ENCODE data around the gene CCNB3.
A peak's percentile ranks its signal among the peaks of the same experiment; 100 is the strongest.

The CCNB3 gene

GRCh38 chrX:50204364-50204899 is at the start of gene CCNB3:
TSS of gene CCNB3 (plus strand) at chrX:50204765. CDS start at chrX:50285164, 80,399 bp downstream.
- H3K4me3 ChIP-seq (ENCODE audit: low read depth, low read length): peak within 1 kb of the TSS; percentile 37

GRCh38 chrX:50157545-50158135 is 46.9 kb upstream of the CCNB3 start:
- no peak for DNase-seq (ENCODE audit: low read depth, low spot score)
- no peak for TF ChIP-seq CTCF (IDR thresholded peaks at IDR 0.05; ENCODE audit: insufficient read depth, low read length, missing control alignments)
- H3K4me3 ChIP-seq (ENCODE audit: low read depth, low read length): no peak overlapping the region
- POLR2A ChIA-PET: no interaction called here
- CTCF ChIA-PET: no interaction called here

More at GRCh38 chrX:50204364-50204899, at the start of gene CCNB3:
- DNase-seq (ENCODE audit: low read depth, low spot score): no peak
- TF ChIP-seq CTCF (IDR thresholded peaks at IDR 0.05; ENCODE audit: insufficient read depth, low read length, missing control alignments): peak; percentile 48
- POLR2A ChIA-PET: interaction anchor here (0.6 kb wide), 1 partner anchor 289 kb away, joined by 3 read pairs; no protein-coding TSS in a partner anchor
- CTCF ChIA-PET: interaction anchor here (0.7 to 3.4 kb wide), 10 partner anchors 13 to 324 kb away, joined by 3 to 18 read pairs (median 3); no protein-coding TSS in a partner anchor

- TF ChIP-seq CTCF (IDR thresholded peaks at IDR 0.05; ENCODE audit: insufficient read depth, low read length, missing control alignments): no peak
- no peak overlapping the region for H3K4me3 ChIP-seq (ENCODE audit: low read depth, low read length)
- ChIA-PET CTCF (no interaction called here), POLR2A (no interaction called here)
- DNase-seq (ENCODE audit: low read depth, low spot score): no peak
These were observed 46.0 kb upstream of the CCNB3 start for GRCh38 chrX:50158593-50158992.

- no peak overlapping the region for H3K4me3 ChIP-seq (ENCODE audit: low read depth, low read length)
- ChIA-PET CTCF (no interaction called here), POLR2A (no interaction called here)
- DNase-seq (ENCODE audit: low read depth, low spot score): no peak
- TF ChIP-seq CTCF (IDR thresholded peaks at IDR 0.05; ENCODE audit: insufficient read depth, low read length, missing control alignments): no peak
These were observed 43.4 kb upstream of the CCNB3 start for GRCh38 chrX:50161127-50161526.

- no peak overlapping the region for H3K4me3 ChIP-seq (ENCODE audit: low read depth, low read length)
- no peak for DNase-seq (ENCODE audit: low read depth, low spot score)
- ChIA-PET CTCF (no interaction called here), POLR2A (no interaction called here)
- TF ChIP-seq CTCF (IDR thresholded peaks at IDR 0.05; ENCODE audit: insufficient read depth, low read length, missing control alignments): no peak
These were observed 38.8 kb upstream of the CCNB3 start for GRCh38 chrX:50165727-50166126.

GRCh38 chrX:50167366-50167765 is 37.2 kb upstream of the CCNB3 start:
- no peak for TF ChIP-seq CTCF (IDR thresholded peaks at IDR 0.05; ENCODE audit: insufficient read depth, low read length, missing control alignments)
- ChIA-PET POLR2A (no interaction called here), CTCF (interaction anchor here (0.7 kb wide), 1 partner anchor 21 kb away, joined by 3 read pairs; no protein-coding TSS in a partner anchor)
- DNase-seq (ENCODE audit: low read depth, low spot score): no peak
- H3K4me3 ChIP-seq (ENCODE audit: low read depth, low read length): no peak overlapping the region

Data from AG04449 (cell line).